Measurements from ENCODE around the gene GDF10. TPM values are rescaled to one million over a fixed set of nuclear protein-coding genes. Genes with fewer than 3 reads are reported as not detected.

Gene GDF10
- total and polyA plus RNA-seq, 2 of the 13 experiments (the other 11 are each of a cell fraction or from before 2014, with no cell fraction given) = 0.03 TPM; not detected in 1

DNA sequence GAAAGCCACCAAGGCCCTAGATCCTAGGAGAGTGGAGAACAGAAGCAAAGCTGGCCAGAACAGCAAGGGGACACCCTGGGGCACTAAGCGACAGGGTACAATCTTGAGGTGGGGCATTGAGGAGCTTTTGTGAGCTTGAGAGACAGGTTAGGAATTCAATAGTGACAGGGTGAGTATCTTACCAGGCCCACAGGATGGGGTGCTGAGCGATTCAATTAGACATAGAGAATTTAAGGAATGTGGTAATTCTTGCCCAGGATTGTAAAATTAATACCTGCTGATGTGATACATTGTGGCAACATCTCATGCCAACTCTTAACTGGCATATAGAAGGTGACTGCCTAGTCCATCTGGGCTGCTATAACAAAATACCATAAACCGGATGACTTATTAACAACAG, 62.2 kb downstream of the GDF10 start:
- 80% methylated on average over 3 of the region's 3 CpGs for WGBS (ENCODE audit: low lambda C conversion rate)
- FAIRE-seq = no peak
- Histone ChIP-seq H3K9ac (ENCODE audit: insufficient read depth, low read depth, low read length) (no peak overlapping the region), H3K9me3 (ENCODE audit: low read length) (no peaks in the 10 kb centered on the region), H3K27ac (ENCODE audit: extremely low read length, insufficient read depth, low read length) (no peak overlapping the region), H3K79me2 (ENCODE audit: insufficient read depth, low read length) (no peaks in the 10 kb centered on the region), H3K4me3 (replicated peaks in 1 of 3; ENCODE audit: insufficient read depth in 1 of 3, low read depth in 2 of 3, low read length in 3 of 3) (no peak overlapping the region), H2AFZ (ENCODE audit: low read length) (no peak overlapping the region), H3K27me3 (ENCODE audit: control insufficient read depth in 1 of 2, insufficient read depth in 2 of 2, low read length in 2 of 2) (peaks cover 0 to 4% of the 10 kb centered on the region in 2 experiments; a peak in 2 of 5 replicates), H3K4me1 (ENCODE audit: insufficient read depth, low read length) (peaks cover 10% of the 10 kb centered on the region; the same call in 1 of the 2 replicates), H3K4me2 (ENCODE audit: low read depth, low read length) (no peak overlapping the region), H3K36me3 (replicated peaks in 1 of 2; ENCODE audit: control insufficient read depth in 1 of 2, insufficient read depth in 2 of 2, low read length in 2 of 2) (no peaks in the 10 kb centered on the region), H4K20me1 (ENCODE audit: insufficient read depth, low read length) (no peaks in the 10 kb centered on the region)
- no TSS peak for BruUV-seq (replicated peaks)
- intact Hi-C loops (cut with micrococcal nuclease; ENCODE audit: unreplicated experiment) (no loop called here), in situ Hi-C loops (cut with HindIII; ENCODE audit: extremely low pct_ligation_motif_present, low pct_unique_long_range_greater_than_20kb) (no loop called here)
- DNase-seq (ENCODE audit: low spot score) = no peak
- ChIA-PET CTCF (ENCODE audit: low intra/inter-chr PET ratio, low total read pairs) (no interaction called here), POLR2A (no interaction called here)
- no peak for ATAC-seq
- TF ChIP-seq SOX6 (IDR thresholded peaks at IDR 0.05) (no peak), SOX6 (CRISPR knock-in tag; IDR thresholded peaks at IDR 0.05) (no peak), TOPORS (CRISPR knock-in tag; IDR thresholded peaks at IDR 0.05) (no peak), NFYB (CRISPR knock-in tag; IDR thresholded peaks at IDR 0.05) (no peak), ZNF343 (CRISPR knock-in tag; IDR thresholded peaks at IDR 0.05) (no peak), PTBP1 (IDR thresholded peaks at IDR 0.05; ENCODE audit: low read depth, low read length, poor library complexity, severe bottlenecking) (no peak), ZBTB3 (CRISPR knock-in tag; IDR thresholded peaks at IDR 0.05; ENCODE audit: borderline replicate concordance, low read depth) (no peak), MYNN (CRISPR knock-in tag; IDR thresholded peaks at IDR 0.05; ENCODE audit: low read depth) (no peak), MYC (CRISPR knock-in tag; IDR thresholded peaks at IDR 0.05; ENCODE audit: borderline replicate concordance) (no peak), REXO4 (CRISPR knock-in tag; IDR thresholded peaks at IDR 0.05; ENCODE audit: borderline replicate concordance) (no peak), ZNF10 (CRISPR knock-in tag; IDR thresholded peaks at IDR 0.05; ENCODE audit: borderline replicate concordance, low read depth) (no peak), ZFAT (CRISPR knock-in tag; conservative IDR thresholded peaks at IDR 0.05) (no peak), FOSL1 (CRISPR knock-in tag; IDR thresholded peaks at IDR 0.05; ENCODE audit: borderline replicate concordance) (no peak), ATF7 (IDR thresholded peaks at IDR 0.05) (no peak), ATF7 (CRISPR knock-in tag; IDR thresholded peaks at IDR 0.05) (no peak)
- TF ChIP-seq, protein P1, sequence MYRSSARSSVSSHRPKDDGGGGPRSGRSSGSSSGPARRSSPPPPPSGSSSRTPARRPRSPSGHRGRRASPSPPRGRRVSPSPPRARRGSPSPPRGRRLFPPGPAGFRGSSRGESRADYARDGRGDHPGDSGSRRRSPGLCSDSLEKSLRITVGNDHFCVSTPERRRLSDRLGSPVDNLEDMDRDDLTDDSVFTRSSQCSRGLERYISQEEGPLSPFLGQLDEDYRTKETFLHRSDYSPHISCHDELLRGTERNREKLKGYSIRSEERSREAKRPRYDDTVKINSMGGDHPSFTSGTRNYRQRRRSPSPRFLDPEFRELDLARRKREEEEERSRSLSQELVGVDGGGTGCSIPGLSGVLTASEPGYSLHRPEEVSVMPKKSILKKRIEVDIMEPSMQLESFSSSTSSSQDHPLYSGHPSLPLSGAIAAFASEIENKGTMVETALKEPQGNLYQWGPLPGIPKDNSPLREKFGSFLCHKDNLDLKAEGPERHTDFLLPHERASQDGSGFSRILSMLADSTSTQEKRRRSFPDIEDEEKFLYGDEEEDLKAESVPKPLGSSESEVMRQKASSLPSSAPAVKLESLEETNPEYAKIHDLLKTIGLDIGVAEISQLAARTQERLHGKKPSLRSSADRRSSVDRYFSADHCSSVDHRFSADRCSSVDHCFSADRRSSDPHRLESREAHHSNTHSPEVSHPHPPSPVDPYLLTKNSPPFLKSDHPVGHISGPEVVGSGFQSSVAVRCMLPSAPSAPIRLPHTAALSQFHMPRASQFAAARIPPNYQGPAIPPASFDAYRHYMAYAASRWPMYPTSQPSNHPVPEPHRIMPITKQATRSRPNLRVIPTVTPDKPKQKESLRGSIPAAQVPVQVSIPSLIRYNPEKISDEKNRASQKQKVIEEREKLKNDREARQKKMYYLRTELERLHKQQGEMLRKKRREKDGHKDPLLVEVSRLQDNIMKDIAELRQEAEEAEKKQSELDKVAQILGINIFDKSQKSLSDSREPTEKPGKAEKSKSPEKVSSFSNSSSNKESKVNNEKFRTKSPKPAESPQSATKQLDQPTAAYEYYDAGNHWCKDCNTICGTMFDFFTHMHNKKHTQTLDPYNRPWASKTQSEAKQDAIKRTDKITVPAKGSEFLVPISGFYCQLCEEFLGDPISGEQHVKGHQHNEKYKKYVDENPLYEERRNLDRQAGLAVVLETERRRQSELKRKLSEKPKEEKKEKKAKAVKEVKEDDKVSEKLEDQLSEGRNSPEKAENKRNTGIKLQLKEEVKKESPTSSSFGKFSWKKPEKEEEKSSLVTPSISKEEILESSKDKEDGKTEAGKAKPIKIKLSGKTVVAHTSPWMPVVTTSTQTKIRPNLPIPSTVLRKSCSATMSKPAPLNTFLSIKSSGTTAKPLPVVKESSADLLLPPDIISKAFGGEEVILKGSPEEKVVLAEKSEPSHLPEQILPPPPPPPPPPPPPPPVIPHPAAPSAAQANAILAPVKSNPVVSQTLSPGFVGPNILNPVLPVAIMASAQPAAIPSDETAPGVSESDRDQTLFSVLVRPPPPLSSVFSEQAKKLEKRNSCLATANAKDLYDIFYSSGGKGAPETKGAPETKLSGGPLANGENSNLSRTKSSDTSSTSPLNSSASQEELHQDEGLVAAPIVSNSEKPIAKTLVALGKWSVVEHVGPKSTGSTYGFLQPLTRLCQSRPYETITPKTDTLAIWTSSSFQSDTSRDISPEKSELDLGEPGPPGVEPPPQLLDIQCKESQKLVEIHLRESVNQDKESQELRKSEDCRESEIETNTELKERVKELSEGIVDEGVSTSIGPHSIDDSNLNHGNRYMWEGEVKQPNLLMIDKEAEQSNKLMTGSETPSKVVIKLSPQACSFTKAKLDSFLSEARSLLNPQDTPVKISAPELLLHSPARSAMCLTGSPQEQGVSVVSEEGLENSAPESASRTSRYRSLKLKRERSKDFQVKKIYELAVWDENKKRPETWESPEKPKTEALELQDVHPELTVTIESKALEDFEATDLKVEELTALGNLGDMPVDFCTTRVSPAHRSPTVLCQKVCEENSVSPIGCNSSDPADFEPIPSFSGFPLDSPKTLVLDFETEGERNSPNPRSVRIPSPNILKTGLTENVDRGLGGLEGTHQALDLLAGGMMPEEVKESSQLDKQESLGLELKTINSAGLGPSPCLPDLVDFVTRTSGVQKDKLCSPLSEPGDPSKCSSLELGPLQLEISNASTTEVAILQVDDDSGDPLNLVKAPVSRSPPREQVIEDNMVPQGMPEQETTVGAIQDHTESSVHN (CRISPR knock-in tag; IDR thresholded peaks at IDR 0.05) = no peak

Measured in HepG2 (cell line).